GM18526 (cell line): ENCODE results near the gene NXN.

ENCODE experiments used
- POLR2A ChIP-seq: IDR thresholded peaks from 3 replicates; pipeline ENCODE4 v1.6.1; 2011; ENCODE audit not compliant: insufficient read length; ENCODE audit errors: extremely low read depth

NXN gene

DNA sequence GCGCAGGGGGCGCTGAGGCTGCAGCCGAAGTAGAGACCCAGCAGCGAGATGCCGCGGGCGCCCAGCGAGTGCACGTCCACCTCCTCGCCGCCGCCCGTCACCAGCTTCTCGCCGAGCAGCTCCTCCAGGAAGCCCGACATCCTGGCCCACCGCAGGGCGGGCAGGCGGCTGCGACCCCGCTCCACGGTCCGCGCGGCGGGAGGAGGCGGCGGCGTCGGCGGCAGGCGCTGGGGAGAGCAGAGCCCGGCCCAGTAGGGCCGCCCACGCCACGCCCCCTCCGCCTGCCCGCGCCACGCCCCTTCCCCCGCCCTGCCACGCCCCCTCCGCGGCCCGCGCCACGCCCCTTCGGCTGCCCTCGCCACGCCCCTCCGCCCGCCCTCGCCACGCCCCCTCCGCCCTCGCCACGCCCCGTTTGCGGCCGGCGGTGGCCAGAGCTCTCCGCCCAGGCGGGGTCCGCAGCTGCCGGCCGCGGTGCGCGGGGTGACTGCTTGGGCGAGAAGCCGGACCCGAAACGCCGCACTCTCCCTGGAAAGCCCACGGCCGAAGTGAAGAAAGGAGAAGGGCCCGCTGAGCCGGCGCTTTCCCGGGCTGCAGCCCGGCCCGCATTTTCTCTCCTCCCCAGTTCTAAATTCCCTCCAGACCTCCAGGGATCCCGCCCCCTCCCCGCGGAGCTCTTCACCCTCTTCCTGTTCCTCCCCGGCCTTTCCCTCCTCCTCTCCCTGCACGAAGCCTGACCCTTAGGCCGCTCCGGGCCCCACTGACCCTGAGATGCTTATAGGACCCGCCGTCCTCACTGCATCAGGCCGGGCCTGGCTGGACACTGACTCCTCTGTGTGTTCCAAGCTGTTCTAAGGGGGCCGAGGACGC is at the start of gene NXN:
NXN (minus strand) TSS at position 238 of the 867 bp plus-strand sequence.
- TF ChIP-seq POLR2A, result no peak

DNA sequence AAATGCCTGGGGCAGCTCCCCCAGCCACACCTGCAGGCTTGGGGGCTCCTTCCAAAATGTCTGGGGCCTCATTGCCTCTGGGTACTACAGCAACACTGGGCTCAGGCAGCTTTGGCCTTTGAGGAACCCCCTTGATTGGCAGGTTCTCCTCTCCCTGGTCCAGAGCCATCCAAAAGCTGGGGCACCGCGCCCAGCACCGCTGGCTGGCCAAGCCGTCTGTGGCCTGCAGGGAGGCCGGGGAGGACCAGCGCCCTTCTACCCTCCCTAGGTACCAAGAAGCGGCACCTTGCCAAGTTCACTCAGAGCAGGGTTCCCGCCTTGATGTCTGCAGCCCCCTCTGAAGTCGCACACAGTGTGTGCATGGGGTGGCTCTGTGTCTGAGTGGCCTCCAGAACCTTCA is 47.5 kb upstream of the NXN start:
- TF ChIP-seq POLR2A, result no peak

DNA sequence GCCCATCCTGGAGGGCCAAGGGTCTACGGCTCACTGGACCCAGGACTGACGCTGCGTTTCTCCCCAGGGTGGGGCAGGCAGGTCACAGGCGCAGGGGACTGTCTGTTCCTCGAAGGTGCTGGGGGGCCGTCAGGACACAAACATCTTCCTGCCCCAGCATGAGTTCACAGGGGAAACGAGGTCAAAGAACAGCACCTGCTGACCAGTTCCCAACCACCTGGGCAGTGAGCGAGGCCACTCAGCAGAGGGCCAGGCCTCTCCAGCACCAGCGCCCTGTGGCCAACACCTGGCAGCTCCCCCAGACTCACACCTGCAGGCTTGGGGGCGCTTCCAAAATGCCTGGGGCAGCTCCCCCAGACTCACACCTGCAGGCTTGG is 47.0 kb upstream of the NXN start:
- no peak for TF ChIP-seq POLR2A

DNA sequence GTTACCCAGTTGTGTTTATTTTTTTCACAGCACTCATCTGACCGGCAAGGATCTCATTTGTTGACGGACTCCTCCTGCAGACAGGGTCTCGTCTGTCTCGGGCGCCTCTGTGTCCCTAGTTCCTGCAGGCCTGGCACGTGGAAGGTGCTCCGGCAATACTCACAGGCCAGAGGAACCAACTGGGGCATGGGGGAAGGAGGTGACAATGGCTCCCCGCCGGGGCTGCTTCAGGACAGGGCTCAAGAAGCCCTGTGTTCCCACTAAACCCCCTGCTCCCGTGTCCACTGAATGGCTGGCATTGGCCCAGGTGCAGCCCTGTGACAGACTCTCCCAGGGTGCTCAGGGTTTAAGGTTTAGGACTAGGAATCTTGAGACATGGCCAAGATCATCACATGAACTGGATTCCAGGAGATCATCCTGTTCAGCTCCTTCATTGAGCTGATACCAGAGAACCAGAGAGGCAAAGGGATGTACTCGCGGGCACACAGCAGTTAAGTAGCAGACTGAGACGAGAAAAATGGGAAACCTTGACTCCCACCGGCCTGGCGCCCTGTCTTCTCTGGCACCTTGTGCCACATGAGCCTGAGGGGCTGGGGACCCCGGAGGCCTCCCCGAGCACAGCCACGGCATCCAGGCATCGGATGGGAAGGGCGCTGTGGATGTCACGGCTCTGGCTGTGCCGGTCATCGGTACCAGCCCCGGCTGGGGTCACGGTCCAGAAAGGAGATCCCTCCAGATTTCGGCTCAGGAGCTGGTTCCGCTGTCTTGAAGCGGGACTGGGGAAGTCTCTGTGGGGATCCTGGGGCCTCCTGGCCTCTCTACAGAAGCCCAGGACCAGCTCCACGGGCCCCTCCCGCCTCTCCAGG is 46.4 kb upstream of the NXN start:
- TF ChIP-seq POLR2A, result no peak

DNA sequence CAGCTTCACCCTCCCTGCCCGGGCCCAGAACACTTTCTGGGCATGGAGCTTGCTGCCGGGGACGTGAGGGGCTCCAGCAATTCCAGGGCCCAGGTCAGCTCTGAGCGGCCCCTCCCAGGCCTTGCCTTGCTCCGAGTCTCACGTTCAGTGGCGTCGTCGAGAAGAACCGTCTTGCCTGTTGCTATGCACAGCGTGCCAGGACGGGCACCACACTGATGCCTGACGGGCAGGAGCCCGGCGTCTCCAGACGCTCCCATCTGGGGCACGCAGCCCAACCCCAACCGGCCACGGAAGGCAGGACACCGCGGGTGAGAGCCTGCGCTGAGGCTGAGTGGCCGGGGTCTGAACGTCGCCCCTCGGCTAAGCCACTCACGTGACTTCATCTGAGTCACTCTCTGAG is 44.5 kb upstream of the NXN start:
- no peak for TF ChIP-seq POLR2A

DNA sequence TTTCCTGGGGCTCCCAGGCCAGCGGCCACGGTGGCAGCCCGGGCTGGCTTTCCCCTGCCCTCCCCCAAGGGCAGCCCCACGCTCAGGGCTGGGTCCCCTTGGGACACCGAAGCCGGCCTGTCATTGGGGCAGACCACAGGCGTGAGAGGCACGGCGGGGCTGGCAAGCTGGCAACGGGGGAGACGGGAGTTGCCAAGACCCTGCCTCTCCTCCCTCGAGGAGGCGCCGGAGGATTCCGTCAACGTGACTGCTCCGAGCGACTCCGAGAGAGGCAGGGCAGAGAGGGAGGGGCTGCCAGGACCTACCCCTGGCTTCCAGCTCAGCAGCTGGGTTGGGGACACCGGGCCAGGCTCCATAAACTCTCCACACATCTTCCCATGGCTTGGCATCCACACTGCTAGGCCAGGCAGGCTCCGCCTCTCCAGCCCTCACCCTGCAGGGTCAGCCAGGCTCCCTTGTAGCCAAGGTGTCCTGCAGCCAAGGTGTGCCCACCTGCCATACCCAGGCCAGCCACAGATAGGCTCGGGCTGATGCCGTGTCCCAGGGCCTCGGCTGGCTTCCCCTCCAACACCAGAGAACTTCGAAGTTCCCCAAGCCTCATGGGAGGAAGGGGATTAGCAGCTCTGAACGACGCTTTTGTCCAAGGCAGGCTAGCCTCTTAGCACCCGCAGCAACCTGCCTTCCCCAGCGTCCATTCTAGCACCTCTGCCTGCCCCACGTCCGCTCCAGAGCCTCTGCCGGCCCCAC is 42.9 kb upstream of the NXN start:
- no peak for TF ChIP-seq POLR2A

DNA sequence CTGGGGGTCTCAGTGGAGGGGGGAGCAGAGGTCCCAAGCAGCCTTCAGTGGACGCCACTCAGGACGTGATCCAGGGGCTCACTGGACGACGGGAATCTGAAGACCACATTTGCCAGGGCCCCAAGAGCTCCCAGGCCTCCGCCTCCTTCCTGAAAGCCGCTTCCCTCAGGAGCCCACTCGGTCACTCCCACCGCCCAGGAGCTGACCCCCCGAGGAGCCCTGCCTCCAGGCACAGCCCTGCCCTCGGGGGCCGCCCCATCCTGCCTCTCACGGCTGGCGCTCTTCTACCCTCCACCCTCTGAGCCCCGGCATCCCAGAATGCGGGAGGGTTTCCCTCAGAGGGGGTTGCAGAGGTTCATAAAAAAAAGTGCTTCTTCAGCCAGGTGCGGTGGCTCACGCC is 41.6 kb upstream of the NXN start:
- TF ChIP-seq POLR2A, result no peak

DNA sequence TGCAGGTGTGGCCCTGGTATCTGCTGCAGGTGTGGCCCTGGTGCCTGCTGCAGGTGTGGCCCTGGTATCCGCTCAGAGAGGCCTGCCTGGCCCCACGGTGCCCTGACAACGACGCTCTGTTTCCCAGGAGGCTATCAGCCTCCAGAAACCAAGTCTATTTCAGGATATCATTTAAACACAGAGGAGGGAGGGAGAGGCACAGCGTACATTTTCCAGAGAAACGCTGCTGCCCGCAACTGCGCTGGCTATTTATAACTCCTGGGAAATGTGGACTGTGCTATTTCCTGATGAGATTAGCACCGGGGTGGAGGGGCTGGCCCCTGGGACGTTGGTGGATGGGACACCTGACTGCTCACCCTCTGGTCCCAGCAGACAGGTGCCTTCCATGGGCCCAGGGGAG is 39.9 kb upstream of the NXN start:
- TF ChIP-seq POLR2A, result no peak

DNA sequence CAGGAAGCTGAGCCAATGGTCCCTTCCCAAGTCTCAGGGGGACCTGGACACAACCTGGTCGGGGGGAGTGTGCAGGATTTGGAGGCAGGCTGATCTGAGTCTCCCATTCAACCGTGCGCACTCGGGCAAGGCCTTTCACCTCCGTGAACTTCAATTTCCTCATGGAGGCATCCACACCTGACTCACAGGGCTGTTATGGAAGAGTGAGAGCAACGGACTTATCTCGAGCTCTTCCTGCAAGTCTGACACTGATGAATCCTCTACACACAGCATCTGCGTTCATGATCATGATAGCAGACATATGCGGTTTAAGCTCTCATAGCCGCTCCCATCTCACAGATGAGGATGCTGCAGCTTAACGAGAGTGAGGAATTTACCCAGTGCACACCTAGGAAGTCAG is 39.0 kb upstream of the NXN start:
- no peak for TF ChIP-seq POLR2A

DNA sequence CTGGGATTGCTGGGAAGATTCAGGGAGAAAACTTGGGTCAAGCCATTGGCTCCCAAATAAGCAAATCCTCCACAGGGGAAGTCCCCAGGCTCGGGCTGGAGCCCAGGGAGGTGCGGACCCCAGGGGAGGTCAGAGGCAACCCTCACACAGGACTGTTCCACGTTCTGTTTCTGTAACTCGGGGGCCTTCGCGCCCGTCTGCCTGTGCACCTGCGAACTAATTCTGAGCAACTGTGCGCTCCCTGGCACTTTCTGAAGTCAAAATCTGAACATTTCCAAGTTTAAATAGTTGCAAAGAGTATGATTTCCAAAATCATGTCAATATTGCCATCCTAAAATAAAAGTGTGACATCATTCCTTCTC is 34.1 kb upstream of the NXN start:
- no peak for TF ChIP-seq POLR2A

DNA sequence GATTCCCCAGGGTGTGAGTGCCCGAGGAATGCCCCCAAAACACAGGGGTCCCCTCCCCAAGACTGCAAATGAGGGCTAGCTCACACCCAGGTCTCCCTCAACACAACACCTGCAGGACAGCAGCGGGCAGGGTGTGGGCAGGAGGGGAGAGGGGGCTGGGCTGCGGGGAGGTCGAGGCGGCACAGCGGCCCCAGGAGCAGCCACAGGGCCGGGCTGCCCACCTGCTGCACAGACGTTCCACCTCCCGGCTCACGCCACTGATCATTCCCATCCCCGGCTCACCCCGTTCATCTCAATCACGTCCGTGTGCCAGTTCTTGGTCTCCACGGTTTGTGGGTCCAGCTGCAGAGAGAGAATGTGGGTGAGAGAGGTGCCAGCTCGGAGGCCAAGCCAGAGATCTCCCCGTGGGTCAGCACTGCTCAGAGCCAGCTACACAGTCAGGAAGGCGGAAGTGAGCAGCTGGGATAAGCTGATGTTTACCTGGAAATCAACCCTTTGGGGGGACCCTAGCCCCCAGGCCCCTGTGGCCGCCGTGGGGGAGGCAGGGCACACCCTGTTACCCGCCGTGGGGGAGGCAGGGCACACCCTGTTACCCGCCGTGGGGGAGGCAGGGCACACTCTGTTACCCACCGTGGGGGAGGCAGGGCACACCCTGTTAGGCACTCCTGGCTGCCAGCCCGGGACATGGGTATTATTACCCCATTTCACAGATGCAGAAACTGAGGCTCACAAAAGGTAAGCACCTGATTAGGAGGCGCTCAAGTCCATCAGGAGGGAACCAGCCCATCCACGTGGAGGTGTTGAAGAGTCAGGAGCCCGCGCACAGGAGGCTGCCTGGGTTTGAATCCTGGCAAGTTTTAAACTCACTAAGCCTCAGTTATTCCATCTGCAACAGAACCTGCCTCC is 33.5 kb upstream of the NXN start:
- no peak for TF ChIP-seq POLR2A

DNA sequence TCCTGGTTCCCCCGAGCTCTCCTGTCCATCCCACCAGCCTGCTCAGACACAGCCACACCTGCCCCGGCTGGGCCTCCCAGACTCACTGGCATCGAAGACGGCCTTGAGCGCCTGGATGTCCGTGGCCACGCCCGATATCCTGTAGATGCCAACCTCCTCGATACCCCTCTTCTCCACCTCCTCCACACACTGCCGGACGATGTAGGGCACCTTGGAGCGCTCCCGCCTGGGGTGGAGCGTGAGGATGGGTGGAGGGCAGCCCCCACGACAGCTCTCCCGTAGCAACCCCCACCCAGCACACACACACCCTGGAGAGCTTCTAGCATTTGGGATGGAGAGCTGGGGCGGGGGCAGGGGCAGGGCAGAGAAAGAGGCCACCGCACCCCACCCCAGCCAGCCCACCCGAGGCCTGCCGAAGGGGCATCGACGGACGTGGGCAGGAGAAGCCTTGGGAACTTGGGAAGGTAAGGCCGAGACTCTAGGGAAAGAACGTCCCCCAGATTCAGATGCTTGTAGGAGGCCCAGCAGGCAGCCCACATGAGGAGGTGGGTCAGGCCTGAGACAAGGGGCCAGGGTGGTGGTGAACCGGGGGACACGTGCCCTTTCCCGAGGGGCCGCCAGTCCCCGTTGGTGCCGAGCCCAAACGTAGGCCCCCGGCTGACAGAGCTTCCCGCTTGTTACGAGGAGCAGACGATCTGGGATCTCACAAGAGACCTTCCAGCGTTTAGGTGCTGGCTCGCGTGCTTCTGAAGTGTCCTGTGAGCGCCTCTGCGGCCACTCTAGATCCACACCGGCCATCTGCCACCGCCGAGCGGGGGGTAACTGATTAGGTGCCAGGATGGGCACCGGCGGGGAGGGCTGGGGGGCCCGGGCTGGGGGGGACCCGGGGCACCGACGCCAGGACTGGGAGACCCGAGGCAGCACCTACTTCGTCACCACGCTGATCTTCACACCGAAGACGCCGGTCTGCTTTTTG is 32.5 kb upstream of the NXN start:
- TF ChIP-seq POLR2A, result no peak

DNA sequence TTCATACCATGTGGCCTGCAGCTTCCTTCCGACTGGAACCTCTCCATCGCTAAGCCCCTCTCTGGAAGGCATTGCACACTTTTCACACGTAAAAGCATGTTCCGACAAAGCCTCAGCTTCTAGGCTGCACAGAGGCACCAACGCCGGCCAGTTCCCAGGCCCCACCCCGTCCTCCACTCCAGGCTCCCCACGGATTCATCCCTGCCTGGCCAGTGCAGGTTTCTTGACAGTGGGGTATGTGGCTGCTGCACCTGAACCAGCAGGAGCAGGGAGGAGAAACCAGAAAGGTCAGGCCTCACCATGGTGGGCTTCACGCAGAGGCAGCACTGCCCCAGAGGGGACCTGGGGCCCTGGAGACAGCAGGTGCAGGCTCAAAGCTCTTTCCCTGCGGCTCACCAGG is 31.6 kb upstream of the NXN start:
- no peak for TF ChIP-seq POLR2A
